ENCODE results near the gene SLC39A11.

- TF ChIP-seq CHD2 (IDR thresholded peaks at IDR 0.05; ENCODE audit: low read depth, low read length) (no peak), NR2F1 (CRISPR knock-in tag; IDR thresholded peaks at IDR 0.05) (no peak), CEBPB (IDR thresholded peaks at IDR 0.05; ENCODE audit: borderline replicate concordance, low read depth, low read length) (no peak), ZNF512 (CRISPR knock-in tag; IDR thresholded peaks at IDR 0.05) (no peak), ZNF670 (CRISPR knock-in tag; IDR thresholded peaks at IDR 0.05; ENCODE audit: borderline replicate concordance) (no peak), ZNF362 (CRISPR knock-in tag; IDR thresholded peaks at IDR 0.05; ENCODE audit: borderline replicate concordance) (peak; percentile 57; the same call in 1 of the 2 replicates), FOXK1 (CRISPR knock-in tag; IDR thresholded peaks at IDR 0.05; ENCODE audit: borderline replicate concordance, low read depth) (peak; percentile 75; the same call in 1 of the 2 replicates), MYPOP (CRISPR knock-in tag; IDR thresholded peaks at IDR 0.05) (peak; percentile 68; the same call in 1 of the 2 replicates), JUN (CRISPR knock-in tag; IDR thresholded peaks at IDR 0.05) (no peak), MEIS1 (CRISPR knock-in tag; IDR thresholded peaks at IDR 0.05; ENCODE audit: borderline replicate concordance) (peak; percentile 67; the same call in 1 of the 2 replicates), MXI1 (IDR thresholded peaks at IDR 0.05; ENCODE audit: borderline replicate concordance, low read depth, low read length) (peak; percentile 99), BORCS8-MEF2B (CRISPR knock-in tag; IDR thresholded peaks at IDR 0.05) (peak; percentile 90)
Measured at GRCh38 chr17:73092523-73093135, at the start of gene SLC39A11.

Data from HepG2 (cell line).